Neural crest cell (in vitro differentiated cells): ENCODE results near the gene AK5. TPM values are rescaled to one million over a fixed set of nuclear protein-coding genes. Genes with fewer than 3 reads are reported as not detected.

Source experiments
- DNase-seq: peaks from one replicate; pipeline ENCODE4 v3.0.0; 2021; ENCODE audit warnings: low read depth, mixed read lengths, low spot score
- H3K27ac Mint-ChIP-seq: one replicate; pipeline ENCODE4 v1.8.0; 2021; ENCODE audit warnings: mild to moderate bottlenecking, mixed read lengths; ENCODE audit not compliant: unreplicated experiment
- H3K27me3 Mint-ChIP-seq: 2 replicates; pipeline ENCODE4 v1.8.0; 2021; ENCODE audit warnings: low read depth, mild to moderate bottlenecking, mixed read lengths
- H3K36me3 Mint-ChIP-seq: 2 replicates; pipeline ENCODE4 v1.8.0; 2021; ENCODE audit warnings: low read depth, mild to moderate bottlenecking, mixed read lengths
- H3K4me1 Mint-ChIP-seq: 2 replicates; pipeline ENCODE4 v1.8.0; 2021; ENCODE audit warnings: mixed read lengths
- H3K4me3 Mint-ChIP-seq: one replicate; pipeline ENCODE4 v1.8.0; 2021; ENCODE audit warnings: mild to moderate bottlenecking, mixed read lengths
- H3K9me3 Mint-ChIP-seq: 2 replicates; pipeline ENCODE4 v1.8.0; 2021; ENCODE audit warnings: mixed read lengths
- CTCF ChIP-seq: fragments of 200-600 bp; sonication (generic); conservative IDR thresholded peaks from 2 replicates; pipeline ENCODE4 v1.5.0; 2021; ENCODE audit warnings: antibody characterized with exemption, mild to moderate bottlenecking
- total RNA-seq: library from RNA; stranded (reverse); gene quantifications from 2 replicates; pipeline ENCODE4 v1.2.1, GENCODE V29; 2021

AK5 gene
- total RNA-seq, 1 donor from 2014 or later = 1.1 TPM

GRCh38 chr1:77287535-77287934 is 5.7 kb downstream of the AK5 start:
- no peak for TF ChIP-seq CTCF
- Mint-ChIP-seq H3K4me1 (peaks cover 9% of the 10 kb centered on the region), H3K9me3 (no peaks in the 10 kb centered on the region), H3K27me3 (peaks cover 33% of the 10 kb centered on the region), H3K36me3 (no peaks in the 10 kb centered on the region), H3K27ac (no peak overlapping the region), H3K4me3 (no peak overlapping the region)
- no peak for DNase-seq

GRCh38 chr1:77288275-77288674 is 6.5 kb downstream of the AK5 start:
- Mint-ChIP-seq H3K27ac (no peak overlapping the region), H3K4me1 (peaks cover 4% of the 10 kb centered on the region)

GRCh38 chr1:77290576-77290975 is 8.8 kb downstream of the AK5 start:
- no peak overlapping the region for H3K27ac Mint-ChIP-seq
- H3K9me3 Mint-ChIP-seq = no peaks in the 10 kb centered on the region
- no peak for TF ChIP-seq CTCF
- no peak overlapping the region for H3K4me3 Mint-ChIP-seq
- no peak for DNase-seq
- peaks cover 7% of the 10 kb centered on the region for H3K27me3 Mint-ChIP-seq
- no peaks in the 10 kb centered on the region for H3K4me1 Mint-ChIP-seq
- no peaks in the 10 kb centered on the region for H3K36me3 Mint-ChIP-seq

More at GRCh38 chr1:77288275-77288674, 6.5 kb downstream of the AK5 start:
- Mint-ChIP-seq H3K4me3 (no peak overlapping the region), H3K36me3 (no peaks in the 10 kb centered on the region), H3K9me3 (no peaks in the 10 kb centered on the region), H3K27me3 (peaks cover 27% of the 10 kb centered on the region)
- no peak for DNase-seq
- no peak for TF ChIP-seq CTCF

GRCh38 chr1:77292551-77292950 is 10.7 kb downstream of the AK5 start:
- Mint-ChIP-seq H3K36me3 (no peaks in the 10 kb centered on the region), H3K27me3 (peaks cover 2% of the 10 kb centered on the region), H3K4me3 (no peak overlapping the region), H3K9me3 (no peaks in the 10 kb centered on the region), H3K4me1 (no peaks in the 10 kb centered on the region), H3K27ac (no peak overlapping the region)
- no peak for TF ChIP-seq CTCF
- no peak for DNase-seq

GRCh38 chr1:77300566-77300965 is 18.7 kb downstream of the AK5 start:
- no peaks in the 10 kb centered on the region for H3K27me3 Mint-ChIP-seq
- H3K4me3 Mint-ChIP-seq = no peak overlapping the region
- no peak for TF ChIP-seq CTCF
- DNase-seq = no peak
- no peaks in the 10 kb centered on the region for H3K36me3 Mint-ChIP-seq
- H3K4me1 Mint-ChIP-seq = no peaks in the 10 kb centered on the region
- H3K9me3 Mint-ChIP-seq = peaks cover 5% of the 10 kb centered on the region
- H3K27ac Mint-ChIP-seq = no peak overlapping the region

- H3K4me3 Mint-ChIP-seq = no peak overlapping the region
- H3K36me3 Mint-ChIP-seq = peaks cover 4% of the 10 kb centered on the region
- peaks cover 13% of the 10 kb centered on the region for H3K9me3 Mint-ChIP-seq
- TF ChIP-seq CTCF = no peak
- no peak overlapping the region for H3K27ac Mint-ChIP-seq
- no peaks in the 10 kb centered on the region for H3K4me1 Mint-ChIP-seq
- no peak for DNase-seq
- no peaks in the 10 kb centered on the region for H3K27me3 Mint-ChIP-seq
Observed at GRCh38 chr1:77303387-77303786, 21.6 kb downstream of the AK5 start.
